K562 (cell line): ENCODE data around the gene SACM1L.
"Not testable (repeated sequence)": the region's sequence is repeated elsewhere in the genome, so short reads cannot be mapped to it uniquely, and the experiment has no call there.

Experiments used
- ZFP1 ChIP-seq: fragments of 450-650 bp; formaldehyde crosslinking; IDR thresholded peaks from 2 replicates; pipeline ENCODE4 v1.4.0; 2020; ENCODE audit warnings: mild to moderate bottlenecking, mixed read lengths
- ZNF830 ChIP-seq: fragments of 250-450 bp; sonication (Bioruptor Pico); IDR thresholded peaks from 2 replicates; pipeline ENCODE4 v1.5.0; 2021; ENCODE audit warnings: mild to moderate bottlenecking
- TF ChIP-seq, protein P1 (sequence below), 3 experiments: IDR thresholded peaks in 2 of 3; conservative IDR thresholded peaks in 1 of 3; 2 replicates each; pipeline ENCODE4 v1.5.1; 2011 to 2012; ENCODE audit warnings: low read length in 3 of 3, mild to moderate bottlenecking in 3 of 3, control low read depth in 2 of 3, improper control_type of control experiment in 1 of 3, inconsistent platforms in 1 of 3, low read depth in 1 of 3, mixed read lengths in 1 of 3, moderate library complexity in 1 of 3; ENCODE audit not compliant: insufficient read depth in 2 of 3
- TF ChIP-seq, protein P2 (sequence below): conservative IDR thresholded peaks from 2 replicates; pipeline ENCODE4 v1.6.1; 2011; ENCODE audit warnings: low read depth, mild to moderate bottlenecking, low read length; ENCODE audit not compliant: control insufficient read depth
- TF ChIP-seq, protein P3 (sequence below), 2 experiments: fragments of 450-650 bp; IDR thresholded peaks; 2 replicates each; pipeline ENCODE4 v1.6.1; 2018; ENCODE audit warnings: mild to moderate bottlenecking in 2 of 2, low read depth in 1 of 2; ENCODE audit not compliant: partially characterized antibody in 2 of 2
- TF ChIP-seq, protein P4 (sequence below): sonication (generic); formaldehyde crosslinking; IDR thresholded peaks from 2 replicates; pipeline ENCODE4 v1.8.0; 2022; ENCODE audit warnings: missing genetic modification reagents, mild to moderate bottlenecking, moderate library complexity, borderline replicate concordance

DNA sequence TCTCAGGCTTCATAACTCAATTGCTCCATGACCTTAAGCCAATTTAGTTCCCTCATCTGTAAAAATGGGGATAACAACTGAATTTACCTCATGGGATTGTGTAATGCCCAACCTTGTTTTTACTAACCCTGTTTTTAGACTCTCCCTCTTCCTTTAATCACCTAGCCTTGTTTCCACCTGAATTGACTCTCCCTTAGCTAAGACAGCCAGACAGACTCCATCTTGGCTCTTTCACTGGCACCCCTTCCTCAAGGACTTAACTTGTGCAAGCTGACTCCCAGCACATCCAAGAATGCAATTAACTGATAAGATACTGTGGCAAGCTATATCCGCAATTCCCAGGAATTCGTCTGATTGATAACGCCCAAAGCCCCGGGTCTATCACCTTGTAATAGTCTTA, 3.5 kb upstream of the SACM1L start:
- TF ChIP-seq, protein P1, sequence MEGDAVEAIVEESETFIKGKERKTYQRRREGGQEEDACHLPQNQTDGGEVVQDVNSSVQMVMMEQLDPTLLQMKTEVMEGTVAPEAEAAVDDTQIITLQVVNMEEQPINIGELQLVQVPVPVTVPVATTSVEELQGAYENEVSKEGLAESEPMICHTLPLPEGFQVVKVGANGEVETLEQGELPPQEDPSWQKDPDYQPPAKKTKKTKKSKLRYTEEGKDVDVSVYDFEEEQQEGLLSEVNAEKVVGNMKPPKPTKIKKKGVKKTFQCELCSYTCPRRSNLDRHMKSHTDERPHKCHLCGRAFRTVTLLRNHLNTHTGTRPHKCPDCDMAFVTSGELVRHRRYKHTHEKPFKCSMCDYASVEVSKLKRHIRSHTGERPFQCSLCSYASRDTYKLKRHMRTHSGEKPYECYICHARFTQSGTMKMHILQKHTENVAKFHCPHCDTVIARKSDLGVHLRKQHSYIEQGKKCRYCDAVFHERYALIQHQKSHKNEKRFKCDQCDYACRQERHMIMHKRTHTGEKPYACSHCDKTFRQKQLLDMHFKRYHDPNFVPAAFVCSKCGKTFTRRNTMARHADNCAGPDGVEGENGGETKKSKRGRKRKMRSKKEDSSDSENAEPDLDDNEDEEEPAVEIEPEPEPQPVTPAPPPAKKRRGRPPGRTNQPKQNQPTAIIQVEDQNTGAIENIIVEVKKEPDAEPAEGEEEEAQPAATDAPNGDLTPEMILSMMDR (IDR thresholded peaks at IDR 0.05 in 2 of 3, conservative IDR thresholded peaks at IDR 0.05 in 1 of 3; ENCODE audit: insufficient read depth in 2 of 3, low read depth in 1 of 3, low read length in 3 of 3): not testable (repeated sequence)
- TF ChIP-seq, protein P2, sequence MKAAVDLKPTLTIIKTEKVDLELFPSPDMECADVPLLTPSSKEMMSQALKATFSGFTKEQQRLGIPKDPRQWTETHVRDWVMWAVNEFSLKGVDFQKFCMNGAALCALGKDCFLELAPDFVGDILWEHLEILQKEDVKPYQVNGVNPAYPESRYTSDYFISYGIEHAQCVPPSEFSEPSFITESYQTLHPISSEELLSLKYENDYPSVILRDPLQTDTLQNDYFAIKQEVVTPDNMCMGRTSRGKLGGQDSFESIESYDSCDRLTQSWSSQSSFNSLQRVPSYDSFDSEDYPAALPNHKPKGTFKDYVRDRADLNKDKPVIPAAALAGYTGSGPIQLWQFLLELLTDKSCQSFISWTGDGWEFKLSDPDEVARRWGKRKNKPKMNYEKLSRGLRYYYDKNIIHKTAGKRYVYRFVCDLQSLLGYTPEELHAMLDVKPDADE: not testable (repeated sequence)
- not testable (repeated sequence) for TF ChIP-seq ZNF830, ZFP1 (CRISPR knock-in tag)
- TF ChIP-seq, protein P3, sequence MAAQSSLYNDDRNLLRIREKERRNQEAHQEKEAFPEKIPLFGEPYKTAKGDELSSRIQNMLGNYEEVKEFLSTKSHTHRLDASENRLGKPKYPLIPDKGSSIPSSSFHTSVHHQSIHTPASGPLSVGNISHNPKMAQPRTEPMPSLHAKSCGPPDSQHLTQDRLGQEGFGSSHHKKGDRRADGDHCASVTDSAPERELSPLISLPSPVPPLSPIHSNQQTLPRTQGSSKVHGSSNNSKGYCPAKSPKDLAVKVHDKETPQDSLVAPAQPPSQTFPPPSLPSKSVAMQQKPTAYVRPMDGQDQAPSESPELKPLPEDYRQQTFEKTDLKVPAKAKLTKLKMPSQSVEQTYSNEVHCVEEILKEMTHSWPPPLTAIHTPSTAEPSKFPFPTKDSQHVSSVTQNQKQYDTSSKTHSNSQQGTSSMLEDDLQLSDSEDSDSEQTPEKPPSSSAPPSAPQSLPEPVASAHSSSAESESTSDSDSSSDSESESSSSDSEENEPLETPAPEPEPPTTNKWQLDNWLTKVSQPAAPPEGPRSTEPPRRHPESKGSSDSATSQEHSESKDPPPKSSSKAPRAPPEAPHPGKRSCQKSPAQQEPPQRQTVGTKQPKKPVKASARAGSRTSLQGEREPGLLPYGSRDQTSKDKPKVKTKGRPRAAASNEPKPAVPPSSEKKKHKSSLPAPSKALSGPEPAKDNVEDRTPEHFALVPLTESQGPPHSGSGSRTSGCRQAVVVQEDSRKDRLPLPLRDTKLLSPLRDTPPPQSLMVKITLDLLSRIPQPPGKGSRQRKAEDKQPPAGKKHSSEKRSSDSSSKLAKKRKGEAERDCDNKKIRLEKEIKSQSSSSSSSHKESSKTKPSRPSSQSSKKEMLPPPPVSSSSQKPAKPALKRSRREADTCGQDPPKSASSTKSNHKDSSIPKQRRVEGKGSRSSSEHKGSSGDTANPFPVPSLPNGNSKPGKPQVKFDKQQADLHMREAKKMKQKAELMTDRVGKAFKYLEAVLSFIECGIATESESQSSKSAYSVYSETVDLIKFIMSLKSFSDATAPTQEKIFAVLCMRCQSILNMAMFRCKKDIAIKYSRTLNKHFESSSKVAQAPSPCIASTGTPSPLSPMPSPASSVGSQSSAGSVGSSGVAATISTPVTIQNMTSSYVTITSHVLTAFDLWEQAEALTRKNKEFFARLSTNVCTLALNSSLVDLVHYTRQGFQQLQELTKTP (IDR thresholded peaks at IDR 0.05; ENCODE audit: low read depth in 1 of 2, partially characterized antibody in 2 of 2): not testable (repeated sequence)
- TF ChIP-seq, protein P4, sequence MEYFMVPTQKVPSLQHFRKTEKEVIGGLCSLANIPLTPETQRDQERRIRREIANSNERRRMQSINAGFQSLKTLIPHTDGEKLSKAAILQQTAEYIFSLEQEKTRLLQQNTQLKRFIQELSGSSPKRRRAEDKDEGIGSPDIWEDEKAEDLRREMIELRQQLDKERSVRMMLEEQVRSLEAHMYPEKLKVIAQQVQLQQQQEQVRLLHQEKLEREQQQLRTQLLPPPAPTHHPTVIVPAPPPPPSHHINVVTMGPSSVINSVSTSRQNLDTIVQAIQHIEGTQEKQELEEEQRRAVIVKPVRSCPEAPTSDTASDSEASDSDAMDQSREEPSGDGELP (CRISPR knock-in tag): not testable (repeated sequence)
